ENCODE data around the gene HAND1.

GRCh38 chr5:154522284-154522683 is 44.3 kb upstream of the HAND1 start:
- TF ChIP-seq, protein P1, sequence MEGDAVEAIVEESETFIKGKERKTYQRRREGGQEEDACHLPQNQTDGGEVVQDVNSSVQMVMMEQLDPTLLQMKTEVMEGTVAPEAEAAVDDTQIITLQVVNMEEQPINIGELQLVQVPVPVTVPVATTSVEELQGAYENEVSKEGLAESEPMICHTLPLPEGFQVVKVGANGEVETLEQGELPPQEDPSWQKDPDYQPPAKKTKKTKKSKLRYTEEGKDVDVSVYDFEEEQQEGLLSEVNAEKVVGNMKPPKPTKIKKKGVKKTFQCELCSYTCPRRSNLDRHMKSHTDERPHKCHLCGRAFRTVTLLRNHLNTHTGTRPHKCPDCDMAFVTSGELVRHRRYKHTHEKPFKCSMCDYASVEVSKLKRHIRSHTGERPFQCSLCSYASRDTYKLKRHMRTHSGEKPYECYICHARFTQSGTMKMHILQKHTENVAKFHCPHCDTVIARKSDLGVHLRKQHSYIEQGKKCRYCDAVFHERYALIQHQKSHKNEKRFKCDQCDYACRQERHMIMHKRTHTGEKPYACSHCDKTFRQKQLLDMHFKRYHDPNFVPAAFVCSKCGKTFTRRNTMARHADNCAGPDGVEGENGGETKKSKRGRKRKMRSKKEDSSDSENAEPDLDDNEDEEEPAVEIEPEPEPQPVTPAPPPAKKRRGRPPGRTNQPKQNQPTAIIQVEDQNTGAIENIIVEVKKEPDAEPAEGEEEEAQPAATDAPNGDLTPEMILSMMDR (IDR thresholded peaks at IDR 0.05), result no peak
- TF ChIP-seq POLR2A (IDR thresholded peaks at IDR 0.05), result no peak

All from testis (tissue), 2 donors.